Spleen (tissue), 11 donors: Measurements from ENCODE around the gene SNRPA1. TPM values are rescaled to one million over a fixed set of nuclear protein-coding genes. Genes with fewer than 3 reads are reported as not detected.

Experiments used
- DNase-seq: peaks from one replicate; pipeline ENCODE4 v3.0.0-alpha.2; 2020
- H3K27ac ChIP-seq, 8 donors: fragments of 200-600 bp; sonication (generic) in 7 of 8; 1 replicate in 4 of 8; 2 replicates in 4 of 8; pipeline versions ENCODE4 v1.5.0 to v1.8.0; 2016 to 2021; ENCODE audit warnings: inconsistent platforms in 4 of 8, mild to moderate bottlenecking in 4 of 8, moderate library complexity in 1 of 8
- H3K27me3 ChIP-seq, 7 donors: fragments of 200-600 bp; sonication (generic) in 6 of 7; replicated peaks in 1 of 7; 1 replicate in 4 of 7; 2 replicates in 3 of 7; pipeline versions ENCODE4 v1.5.0 to v1.8.0; 2016 to 2021; ENCODE audit warnings: inconsistent platforms in 3 of 7, mild to moderate bottlenecking in 1 of 7
- H3K36me3 ChIP-seq, 6 donors: fragments of 200-600 bp; sonication (generic) in 5 of 6; 1 replicate in 4 of 6; 2 replicates in 2 of 6; pipeline versions ENCODE4 v1.5.0 to v1.8.0; 2016 to 2021; ENCODE audit warnings: inconsistent platforms in 2 of 6
- H3K4me1 ChIP-seq, 6 donors: fragments of 200-600 bp; sonication (generic) in 5 of 6; 1 replicate in 3 of 6; 2 replicates in 3 of 6; pipeline versions ENCODE4 v1.5.0 to v1.8.0; 2016 to 2021; ENCODE audit warnings: inconsistent platforms in 3 of 6
- H3K4me3 ChIP-seq, 8 donors: fragments of 200-600 bp; sonication (generic) in 7 of 8; 1 replicate in 4 of 8; 2 replicates in 4 of 8; pipeline versions ENCODE4 v1.5.0 to v1.8.0; 2016 to 2021; ENCODE audit warnings: inconsistent platforms in 4 of 8, mild to moderate bottlenecking in 4 of 8, moderate library complexity in 2 of 8
- H3K9me3 ChIP-seq, 8 donors: fragments of 200-600 bp; sonication (generic) in 7 of 8; 1 replicate in 4 of 8; 2 replicates in 4 of 8; pipeline versions ENCODE4 v1.5.0 to v1.8.0; 2016 to 2021; ENCODE audit warnings: inconsistent platforms in 4 of 8
- CTCF ChIP-seq, 11 experiments: fragments of 200-600 bp in 7 of 11; fragments of 450-650 bp in 4 of 11; sonication (generic) in 4 of 11; IDR thresholded peaks in 8 of 11; conservative IDR thresholded peaks in 3 of 11; 1 replicate in 7 of 11; 2 replicates in 4 of 11; pipeline versions ENCODE4 v1.4.0 to v1.8.0; 2016 to 2021; ENCODE audit warnings: antibody characterized with exemption in 11 of 11, inconsistent platforms in 4 of 11, mild to moderate bottlenecking in 1 of 11
- POLR2A ChIP-seq, 3 donors: fragments of 450-650 bp; IDR thresholded peaks; one replicate each; pipeline ENCODE4 v1.5.1; 2017; ENCODE audit warnings: antibody characterized with exemption in 3 of 3, mild to moderate bottlenecking in 1 of 3
- POLR2AphosphoS5 ChIP-seq, 3 donors: sonication (generic); formaldehyde crosslinking; IDR thresholded peaks; one replicate each; pipeline ENCODE4 v1.5.1; 2017; ENCODE audit warnings: antibody characterized with exemption in 3 of 3
- WGBS, 5 donors: extraction: QIAGEN DNeasy Blood & Tissue Kit in 3 of 5; methylation state at CpG; one replicate each; pipeline versions ENCODE4 v1.1.5 to v1.1.7; 2013 to 2018; 5-methylcytosine and 5-hydroxymethylcytosine counted together
- intact Hi-C: fragments of 100-400 bp; cut with DNase I; formaldehyde crosslinking; loops from one replicate; pipeline ENCODE4 v1.15.0; 2023; ENCODE audit warnings: low total_unique reads
- polyA plus RNA-seq, 3 donors: library from polyadenylated mRNA; stranded (reverse); fragments of 200-250 nt; gene quantifications; one replicate each; pipeline ENCODE4 v1.2.1, GENCODE V29; 2013
- total RNA-seq, 7 donors: library from RNA; depleted of rRNA in 3 of 7; stranded (reverse); fragments of >200 nt in 3 of 7; fragmentation: NEBNext Ultra II Directional in 4 of 7; extraction: Animal tissue kit (Norgen Biotek cat#: 25700) in 4 of 7; gene quantifications; one replicate each; pipeline versions ENCODE4 v1.1.0 to v1.2.1, GENCODE V29; 2016 to 2021
- donor health status: healthy with polysubstance abuse.
- donor health status: DM: no; HTN: no; CAD: no; lungs with moderate emphysema.
- donor health status: DM: no; HTN: no; CAD: no.
- donor health status: Bipolar disorder and iron deficiency.
- donor health status: healthy.
- donor health status: DM: no; HTN: no; CAD: no.
- donor health status: DM: yes; HTN: yes; CAD: no.

Gene SNRPA1
- total and polyA plus RNA-seq, 10 donors: 56.2 to 85.4 (median 74.6) TPM

- peak; percentile 83 for DNase-seq
- Histone ChIP-seq H3K4me1 (peaks cover 68 to 100% (median 95%) of the 10 kb centered on the region in 6 donors), H3K27ac (peak overlapping the region; percentile 57 to 90 (median 82)), H3K9me3 (no peaks in the 10 kb centered on the region), H3K36me3 (no peaks in the 10 kb centered on the region), H3K27me3 (no peaks in the 10 kb centered on the region), H3K4me3 (peak overlapping the region in 7 of 8 donors; percentile 18 to 66 (median 27))
- intact Hi-C loops: no loop called here
- 13 to 32% (median 18%) methylated on average over 12 of the region's 12 CpGs for WGBS, 5 donors
- TF ChIP-seq CTCF (IDR thresholded peaks at IDR 0.05 in 8 of 11, conservative IDR thresholded peaks at IDR 0.05 in 3 of 11): peak in 1 of 11 experiments; percentile 9
- no peak for TF ChIP-seq POLR2A (IDR thresholded peaks at IDR 0.05)
- TF ChIP-seq POLR2AphosphoS5 (IDR thresholded peaks at IDR 0.05): peak in 2 of 3 donors; percentile 44 to 81
These were observed 52.7 kb downstream of the SNRPA1 start for GRCh38 chr15:101242160-101242998.

GRCh38 chr15:101240358-101240757 lies 54.7 kb downstream of the SNRPA1 start:
- Histone ChIP-seq H3K36me3 (peaks cover 0 to 1% (median under 1%) of the 10 kb centered on the region in 6 donors), H3K9me3 (no peaks in the 10 kb centered on the region), H3K27me3 (no peaks in the 10 kb centered on the region), H3K27ac (peak overlapping the region in 7 of 8 donors; percentile 41 to 88 (median 76)), H3K4me1 (peaks cover 59 to 100% (median 84%) of the 10 kb centered on the region in 6 donors), H3K4me3 (peak overlapping the region in 1 of 8 donors; percentile 29)
- DNase-seq: no peak
- TF ChIP-seq POLR2A (IDR thresholded peaks at IDR 0.05): no peak
- TF ChIP-seq POLR2AphosphoS5 (IDR thresholded peaks at IDR 0.05): peak in 1 of 3 donors; percentile 11
- no peak for TF ChIP-seq CTCF (IDR thresholded peaks at IDR 0.05 in 8 of 11, conservative IDR thresholded peaks at IDR 0.05 in 3 of 11)
- intact Hi-C loops: no loop called here
- WGBS, 5 donors: 53 to 71% (median 67%) methylated on average over 5 of the region's 5 CpGs

GRCh38 chr15:101239724-101240136 lies 55.3 kb downstream of the SNRPA1 start:
- no peak for DNase-seq
- Histone ChIP-seq H3K36me3 (peaks cover 0 to 8% (median 6%) of the 10 kb centered on the region in 6 donors), H3K9me3 (no peaks in the 10 kb centered on the region), H3K4me3 (peak overlapping the region in 1 of 8 donors; percentile 29), H3K27ac (peak overlapping the region in 7 of 8 donors; percentile 41 to 88 (median 76)), H3K4me1 (peaks cover 55 to 100% (median 79%) of the 10 kb centered on the region in 6 donors), H3K27me3 (no peaks in the 10 kb centered on the region)
- TF ChIP-seq POLR2AphosphoS5 (IDR thresholded peaks at IDR 0.05): no peak
- TF ChIP-seq POLR2A (IDR thresholded peaks at IDR 0.05): no peak
- TF ChIP-seq CTCF (IDR thresholded peaks at IDR 0.05 in 8 of 11, conservative IDR thresholded peaks at IDR 0.05 in 3 of 11): no peak
- intact Hi-C loops: loop anchor here (10.0 kb wide), 1 partner anchor 55 kb away; no protein-coding TSS in a partner anchor
- 18 to 44% (median 31%) methylated on average over 6 of the region's 6 CpGs for WGBS, 5 donors

GRCh38 chr15:101237251-101237650 lies 57.8 kb downstream of the SNRPA1 start:
- no peak for DNase-seq
- Histone ChIP-seq H3K9me3 (no peaks in the 10 kb centered on the region), H3K4me3 (peak overlapping the region in 1 of 8 donors; percentile 7), H3K27me3 (no peaks in the 10 kb centered on the region), H3K36me3 (peaks cover 0 to 30% (median 24%) of the 10 kb centered on the region in 6 donors), H3K27ac (peak overlapping the region in 4 of 8 donors; percentile 44 to 87 (median 68)), H3K4me1 (peaks cover 30 to 100% (median 66%) of the 10 kb centered on the region in 6 donors)
- intact Hi-C loops: loop anchor here (10.0 kb wide), 1 partner anchor 52 kb away; no protein-coding TSS in a partner anchor
- WGBS, 5 donors: 47 to 72% (median 58%) methylated on average over 12 of the region's 12 CpGs
- TF ChIP-seq CTCF (IDR thresholded peaks at IDR 0.05 in 8 of 11, conservative IDR thresholded peaks at IDR 0.05 in 3 of 11): no peak
- TF ChIP-seq POLR2A (IDR thresholded peaks at IDR 0.05): no peak
- no peak for TF ChIP-seq POLR2AphosphoS5 (IDR thresholded peaks at IDR 0.05)
